Kidney tubule cell (primary cell): ENCODE results near the gene RMDN3.

Experiments used
- DNase-seq: peaks from one replicate; pipeline ENCODE4 v3.0.0-alpha.2; 2018; ENCODE audit warnings: low spot score

The RMDN3 gene

GRCh38 chr15:40747685-40748631 is 7.1 kb downstream of the RMDN3 start:
- no peak for DNase-seq

- DNase-seq: no peak
Observed at GRCh38 chr15:40746916-40747418, 8.1 kb downstream of the RMDN3 start.

GRCh38 chr15:40744815-40745152 is 10.3 kb downstream of the RMDN3 start:
- no peak for DNase-seq

GRCh38 chr15:40743921-40744814 is 10.9 kb downstream of the RMDN3 start:
- DNase-seq: peak; percentile 75

GRCh38 chr15:40743485-40743901 is 11.6 kb downstream of the RMDN3 start:
- no peak for DNase-seq

GRCh38 chr15:40739854-40740253 is 15.2 kb downstream of the RMDN3 start:
- no peak for DNase-seq

GRCh38 chr15:40739047-40739446 is 16.0 kb downstream of the RMDN3 start:
- no peak for DNase-seq

- DNase-seq: no peak
Observed at GRCh38 chr15:40737048-40737447, 18.0 kb downstream of the RMDN3 start.

- DNase-seq: no peak
Observed at GRCh38 chr15:40736575-40736974, 18.5 kb downstream of the RMDN3 start.

GRCh38 chr15:40731034-40731433 is 24.0 kb downstream of the RMDN3 start:
- no peak for DNase-seq

- no peak for DNase-seq
Observed at GRCh38 chr15:40723919-40724318, 31.1 kb downstream of the RMDN3 start.

GRCh38 chr15:40722934-40723333 is 32.1 kb downstream of the RMDN3 start:
- peak; percentile 21 for DNase-seq

- DNase-seq: no peak
Observed at GRCh38 chr15:40722354-40722753, 32.7 kb downstream of the RMDN3 start.

GRCh38 chr15:40721701-40722100 is 33.4 kb downstream of the RMDN3 start:
- no peak for DNase-seq

- DNase-seq: no peak
Observed at GRCh38 chr15:40716165-40716564, 38.9 kb downstream of the RMDN3 start.

- no peak for DNase-seq
Observed at GRCh38 chr15:40714144-40714543, 40.9 kb downstream of the RMDN3 start.

GRCh38 chr15:40706121-40706520 is 48.9 kb downstream of the RMDN3 start:
- no peak for DNase-seq

GRCh38 chr15:40702077-40702476 is 53.0 kb downstream of the RMDN3 start:
- DNase-seq: no peak

- no peak for DNase-seq
Observed at GRCh38 chr15:40697916-40698315, 57.1 kb downstream of the RMDN3 start.

- no peak for DNase-seq
Observed at GRCh38 chr15:40696228-40696627, 58.8 kb downstream of the RMDN3 start.

GRCh38 chr15:40695469-40695890 is 59.6 kb downstream of the RMDN3 start:
- peak; percentile 41 for DNase-seq

GRCh38 chr15:40694688-40695468 is 60.2 kb downstream of the RMDN3 start, which contains the start of gene RAD51:
RAD51 (plus strand) TSS chr15:40695174; CDS start chr15:40698759, 3,585 bp downstream.
- peak; percentile 95 for DNase-seq
